Body of pancreas (tissue), 4 donors: ENCODE measurements around the gene DNER. TPM values are rescaled to one million over a fixed set of nuclear protein-coding genes. Genes with fewer than 3 reads are reported as not detected.

Experiments
- ATAC-seq: fragments of 150-250 bp; one replicate; pipeline ENCODE4 v1.9.1; 2016
- DNase-seq, 4 donors: peaks; one replicate each; pipeline ENCODE4 v3.0.0-alpha.2; 2019
- H3K27ac ChIP-seq, 4 donors: fragments of 200-600 bp; sonication (generic); 1 replicate in 3 of 4; 2 replicates in 1 of 4; pipeline versions ENCODE4 v1.5.1 to v1.6.1; 2016 to 2019; ENCODE audit warnings: mild to moderate bottlenecking in 1 of 4, mixed read lengths in 1 of 4, moderate library complexity in 1 of 4
- H3K27me3 ChIP-seq, 2 donors: fragments of 200-600 bp; sonication (generic); one replicate each; pipeline ENCODE4 v1.6.0; 2016; ENCODE audit warnings: mild to moderate bottlenecking in 1 of 2
- H3K36me3 ChIP-seq, 2 donors: fragments of 200-600 bp; sonication (generic); replicated peaks in 1 of 2; 2 replicates each; pipeline ENCODE4 v1.5.1; 2016; ENCODE audit warnings: low read depth in 2 of 2; ENCODE audit not compliant: insufficient read depth in 1 of 2
- H3K4me1 ChIP-seq: fragments of 200-600 bp; sonication (generic); one replicate; pipeline ENCODE4 v1.6.0; 2016
- H3K4me3 ChIP-seq, 2 donors: fragments of 200-600 bp; sonication (generic); 1 replicate in 1 of 2; 2 replicates in 1 of 2; pipeline ENCODE4 v1.5.1; 2016 to 2019
- H3K9me3 ChIP-seq, 3 donors: fragments of 200-600 bp; sonication (generic); 1 replicate in 2 of 3; 2 replicates in 1 of 3; pipeline ENCODE4 v1.5.1; 2016
- CTCF ChIP-seq, 7 experiments: fragments of 450-650 bp in 4 of 7; fragments of 200-600 bp in 3 of 7; sonication (generic) in 3 of 7; IDR thresholded peaks; one replicate each; pipeline ENCODE4 v1.5.1; 2016 to 2019; ENCODE audit warnings: antibody characterized with exemption in 7 of 7
- POLR2A ChIP-seq, 3 donors: fragments of 450-650 bp; IDR thresholded peaks; one replicate each; pipeline ENCODE4 v1.6.1; 2016; ENCODE audit warnings: antibody characterized with exemption in 3 of 3, mild to moderate bottlenecking in 2 of 3
- WGBS, 2 donors: methylation state at CpG; one replicate each; pipeline ENCODE4 v1.1.5; 2017; 5-methylcytosine and 5-hydroxymethylcytosine counted together
- intact Hi-C: fragments of 100-400 bp; cut with DNase I; formaldehyde crosslinking; loops from one replicate; pipeline ENCODE4 v1.15.1; 2023
- total RNA-seq, 2 donors: library from RNA; depleted of rRNA; stranded (reverse); fragments of >200 nt; gene quantifications; one replicate each; pipeline ENCODE4 v1.1.0, GENCODE V29; 2016

DNER gene
- total RNA-seq, 2 donors from 2014 or later, result 0.78 to 1.3 TPM

- ATAC-seq, result no peak
- H3K9me3 ChIP-seq, result no peaks in the 10 kb centered on the region
- H3K27me3 ChIP-seq, result no peaks in the 10 kb centered on the region
- H3K27ac ChIP-seq, result no peak overlapping the region
- intact Hi-C loops, result no loop called here
- DNase-seq, result no peak
- H3K36me3 ChIP-seq, result no peaks in the 10 kb centered on the region
- 54% methylated on average over 6 of the region's 6 CpGs for WGBS, 2 donors
- H3K4me1 ChIP-seq, result no peaks in the 10 kb centered on the region
- no peak overlapping the region for H3K4me3 ChIP-seq
- TF ChIP-seq CTCF (IDR thresholded peaks at IDR 0.05), result no peak
- TF ChIP-seq POLR2A (IDR thresholded peaks at IDR 0.05), result no peak
Observed at GRCh38 chr2:229410264-229410663, 304.1 kb downstream of the DNER start.

- ATAC-seq (no peak), DNase-seq (no peak)
- Histone ChIP-seq H3K36me3 (no peaks in the 10 kb centered on the region), H3K4me3 (no peak overlapping the region), H3K4me1 (no peaks in the 10 kb centered on the region), H3K27ac (no peak overlapping the region), H3K9me3 (no peaks in the 10 kb centered on the region), H3K27me3 (no peaks in the 10 kb centered on the region)
- intact Hi-C loops, result no loop called here
- WGBS, 2 donors, result 57 to 66% methylated on average over 4 of the region's 4 CpGs
- TF ChIP-seq CTCF (IDR thresholded peaks at IDR 0.05) (no peak), POLR2A (IDR thresholded peaks at IDR 0.05) (no peak)
Observed at GRCh38 chr2:229409751-229410181, 304.6 kb downstream of the DNER start.

- no peaks in the 10 kb centered on the region for H3K27me3 ChIP-seq
- H3K27ac ChIP-seq, result peak overlapping the region in 1 of 4 donors; percentile 74
- intact Hi-C loops, result no loop called here
- ATAC-seq (no peak), DNase-seq (no peak)
- WGBS, 2 donors, result 31 to 53% methylated on average over 3 of the region's 3 CpGs
- no peak for TF ChIP-seq CTCF (IDR thresholded peaks at IDR 0.05)
- no peak for TF ChIP-seq POLR2A (IDR thresholded peaks at IDR 0.05)
- no peaks in the 10 kb centered on the region for H3K9me3 ChIP-seq
- no peaks in the 10 kb centered on the region for H3K36me3 ChIP-seq
- no peak overlapping the region for H3K4me3 ChIP-seq
- no peaks in the 10 kb centered on the region for H3K4me1 ChIP-seq
Observed at GRCh38 chr2:229408962-229409361, 305.4 kb downstream of the DNER start.

- Histone ChIP-seq H3K9me3 (no peaks in the 10 kb centered on the region), H3K4me1 (no peaks in the 10 kb centered on the region), H3K27me3 (no peaks in the 10 kb centered on the region), H3K36me3 (no peaks in the 10 kb centered on the region), H3K27ac (peak overlapping the region in 1 of 4 donors; percentile 74), H3K4me3 (no peak overlapping the region)
- ATAC-seq (no peak), DNase-seq (peak in 3 of 4 donors; percentile 18 to 58 (median 19))
- intact Hi-C loops, result no loop called here
- no peak for TF ChIP-seq POLR2A (IDR thresholded peaks at IDR 0.05)
- TF ChIP-seq CTCF (IDR thresholded peaks at IDR 0.05), result no peak
- 4 to 5% methylated on average over 1 of the region's 1 CpG for WGBS, 2 donors
Observed at GRCh38 chr2:229408356-229408755, 306.0 kb downstream of the DNER start.

- peak overlapping the region in 2 of 4 donors; percentile 14 to 74 for H3K27ac ChIP-seq
- 34 to 42% methylated on average over 13 of the region's 13 CpGs for WGBS, 2 donors
- H3K4me1 ChIP-seq, result no peaks in the 10 kb centered on the region
- H3K4me3 ChIP-seq, result no peak overlapping the region
- no peaks in the 10 kb centered on the region for H3K9me3 ChIP-seq
- intact Hi-C loops, result no loop called here
- no peak for TF ChIP-seq POLR2A (IDR thresholded peaks at IDR 0.05)
- H3K27me3 ChIP-seq, result no peaks in the 10 kb centered on the region
- no peaks in the 10 kb centered on the region for H3K36me3 ChIP-seq
- DNase-seq, result peak; percentile 34 to 75 (median 56)
- peak; percentile 88 for ATAC-seq
Observed at GRCh38 chr2:229407170-229407569, 307.2 kb downstream of the DNER start.
